WTC11 (cell line): Measurements from ENCODE around the gene ADAMTSL5. TPM values are rescaled to one million over a fixed set of nuclear protein-coding genes. Genes with fewer than 3 reads are reported as not detected.

Source experiments
- ATAC-seq: fragments of 200-7000 bp; cut with Tn5 transposase; 2 replicates; pipeline ENCODE4 v1.10.0; 2021; ENCODE audit warnings: mild to moderate bottlenecking, moderate library complexity
- CTCF ChIA-PET: fragments of 300-600 bp; sonication (Branson Sonifier 250); formaldehyde crosslinking; loops from one replicate; lab custom pipeline; 2021; ENCODE audit warnings: antibody characterized with exemption; lab: Charles Lee
- POLR2A ChIA-PET: fragments of 350-600 bp; sonication (Branson Sonifier 250); formaldehyde crosslinking; loops from one replicate; lab custom pipeline; 2021; ENCODE audit warnings: antibody characterized with exemption; lab: Charles Lee
- DNase-seq: peaks from one replicate; pipeline ENCODE4 v3.0.0; 2021; ENCODE audit warnings: low spot score
- H3K27ac Mint-ChIP-seq: 2 replicates; pipeline ENCODE4 v1.8.0; 2021; ENCODE audit warnings: mixed read lengths
- H3K27me3 Mint-ChIP-seq: 2 replicates; pipeline ENCODE4 v1.8.0; 2021; ENCODE audit warnings: low read depth, mild to moderate bottlenecking, moderate library complexity, mixed read lengths
- H3K36me3 Mint-ChIP-seq: 2 replicates; pipeline ENCODE4 v1.8.0; 2021; ENCODE audit warnings: mixed read lengths
- H3K4me1 Mint-ChIP-seq: 2 replicates; pipeline ENCODE4 v1.8.0; 2022; ENCODE audit warnings: mixed read lengths
- H3K4me3 Mint-ChIP-seq: 2 replicates; pipeline ENCODE4 v1.8.0; 2021; ENCODE audit warnings: mild to moderate bottlenecking, moderate library complexity, mixed read lengths
- H3K9me3 Mint-ChIP-seq: 2 replicates; pipeline ENCODE4 v1.8.0; 2021; ENCODE audit warnings: mixed read lengths
- ARID4B ChIP-seq: sonication (generic); formaldehyde crosslinking; IDR thresholded peaks from 2 replicates; pipeline ENCODE4 v1.8.0; 2023; ENCODE audit warnings: missing genetic modification reagents, mild to moderate bottlenecking, borderline replicate concordance
- ATF2 ChIP-seq: sonication (generic); formaldehyde crosslinking; IDR thresholded peaks from 2 replicates; pipeline ENCODE4 v1.8.1; 2022; ENCODE audit warnings: low read depth, missing genetic modification reagents, borderline replicate concordance
- CBFB ChIP-seq: sonication (generic); formaldehyde crosslinking; IDR thresholded peaks from 2 replicates; pipeline ENCODE4 v1.8.1; 2022; ENCODE audit warnings: mild to moderate bottlenecking, low read depth, missing genetic modification reagents
- FOXK1 ChIP-seq: sonication (generic); formaldehyde crosslinking; IDR thresholded peaks from 2 replicates; pipeline ENCODE4 v1.8.0; 2022; ENCODE audit warnings: mild to moderate bottlenecking, moderate library complexity, missing genetic modification reagents
- HMGXB4 ChIP-seq: sonication (generic); formaldehyde crosslinking; IDR thresholded peaks from 2 replicates; pipeline ENCODE4 v1.8.1; 2023; ENCODE audit warnings: mild to moderate bottlenecking, moderate library complexity, missing genetic modification reagents
- MAX ChIP-seq: sonication (generic); formaldehyde crosslinking; IDR thresholded peaks from 2 replicates; pipeline ENCODE4 v1.8.0; 2022; ENCODE audit warnings: mild to moderate bottlenecking, missing genetic modification reagents
- NR1H2 ChIP-seq: sonication (generic); formaldehyde crosslinking; IDR thresholded peaks from 2 replicates; pipeline ENCODE4 v1.9.0; 2021; ENCODE audit warnings: mild to moderate bottlenecking, moderate library complexity, missing genetic modification reagents
- SOX15 ChIP-seq: fragments of 250-450 bp; sonication (Bioruptor Pico); IDR thresholded peaks from 2 replicates; pipeline ENCODE4 v1.9.0; 2021; ENCODE audit warnings: mild to moderate bottlenecking
- USF2 ChIP-seq: sonication (generic); formaldehyde crosslinking; IDR thresholded peaks from 2 replicates; pipeline ENCODE4 v1.8.1; 2023; ENCODE audit warnings: mild to moderate bottlenecking, missing genetic modification reagents, moderate library complexity
- ZMAT4 ChIP-seq: fragments of 250-450 bp; sonication (Bioruptor Pico); IDR thresholded peaks from 2 replicates; pipeline ENCODE4 v1.9.0; 2021; ENCODE audit warnings: mild to moderate bottlenecking
- ZNF121 ChIP-seq: sonication (generic); formaldehyde crosslinking; IDR thresholded peaks from 2 replicates; pipeline ENCODE4 v1.8.0; 2023; ENCODE audit warnings: missing genetic modification reagents
- ZNF281 ChIP-seq: sonication (generic); formaldehyde crosslinking; IDR thresholded peaks from 2 replicates; pipeline ENCODE4 v1.8.0; 2023; ENCODE audit warnings: mild to moderate bottlenecking, missing genetic modification reagents
- ZNF317 ChIP-seq: sonication (generic); formaldehyde crosslinking; IDR thresholded peaks from 2 replicates; pipeline ENCODE4 v1.8.1; 2023; ENCODE audit warnings: low read depth, mild to moderate bottlenecking, moderate library complexity, missing genetic modification reagents, borderline replicate concordance
- ZNF416 ChIP-seq: fragments of 250-450 bp; sonication (Bioruptor Pico); IDR thresholded peaks from 2 replicates; pipeline ENCODE4 v1.9.0; 2021; ENCODE audit warnings: mild to moderate bottlenecking, inconsistent platforms
- ZNF512 ChIP-seq: sonication (generic); formaldehyde crosslinking; IDR thresholded peaks from 2 replicates; pipeline ENCODE4 v1.8.1; 2022; ENCODE audit warnings: missing genetic modification reagents, borderline replicate concordance
- total RNA-seq: library from RNA; stranded (reverse); gene quantifications from 3 replicates; pipeline ENCODE4 v1.2.3, GENCODE V29; 2021

ADAMTSL5 gene
- total RNA-seq, 1 experiment from 2014 or later: 1.5 TPM

- no peaks in the 10 kb centered on the region; the same call in 1 of the 2 replicates for H3K27me3 Mint-ChIP-seq
- H3K4me3 Mint-ChIP-seq: no peak overlapping the region
- no peaks in the 10 kb centered on the region for H3K9me3 Mint-ChIP-seq
- ChIA-PET CTCF (no interaction called here), POLR2A (no interaction called here)
- no peak for ATAC-seq
- peaks cover 4% of the 10 kb centered on the region for H3K36me3 Mint-ChIP-seq
- no peak for DNase-seq
- no peak overlapping the region for H3K27ac Mint-ChIP-seq
- peaks cover 7% of the 10 kb centered on the region; the same call in 1 of the 2 replicates for H3K4me1 Mint-ChIP-seq
- TF ChIP-seq FOXK1 (CRISPR knock-in tag): no peak
- no peak for TF ChIP-seq ARID4B (CRISPR knock-in tag)
- no peak for TF ChIP-seq ZNF317
- no peak for TF ChIP-seq ATF2 (CRISPR knock-in tag)
- no peak for TF ChIP-seq USF2 (CRISPR knock-in tag)
- TF ChIP-seq NR1H2 (CRISPR knock-in tag): no peak
- no peak for TF ChIP-seq ZNF281
- no peak for TF ChIP-seq CBFB
- no peak for TF ChIP-seq HMGXB4 (CRISPR knock-in tag)
- no peak for TF ChIP-seq ZNF416
- no peak for TF ChIP-seq ZMAT4 (CRISPR knock-in tag)
- TF ChIP-seq ZNF121 (CRISPR knock-in tag): no peak
Observed at GRCh38 chr19:1481893-1482360, 30.9 kb downstream of the ADAMTSL5 start.

- no peak for DNase-seq
- Mint-ChIP-seq H3K36me3 (peaks cover 4% of the 10 kb centered on the region), H3K27ac (no peak overlapping the region), H3K9me3 (no peaks in the 10 kb centered on the region)
- POLR2A ChIA-PET: no interaction called here
- TF ChIP-seq ZNF512 (CRISPR knock-in tag) (no peak), SOX15 (CRISPR knock-in tag) (no peak), MAX (no peak)
- TF ChIP-seq, all 79 proteins: peak for 0
- no peak for ATAC-seq
- CTCF ChIA-PET: no interaction called here
- Mint-ChIP-seq H3K27me3 (no peaks in the 10 kb centered on the region; the same call in 1 of the 2 replicates), H3K4me1 (peaks cover 7% of the 10 kb centered on the region; the same call in 1 of the 2 replicates), H3K4me3 (no peak overlapping the region)
Observed at GRCh38 chr19:1481224-1481892, 31.5 kb downstream of the ADAMTSL5 start.
